Neural progenitor cell (in vitro differentiated cells): ENCODE results near the gene FRMPD4. TPM values are rescaled to one million over a fixed set of nuclear protein-coding genes. Genes with fewer than 3 reads are reported as not detected.

Source experiments
- DNase-seq: peaks from one replicate; pipeline ENCODE4 v3.0.0-alpha.2; 2016; ENCODE audit warnings: low spot score
- H2AFZ ChIP-seq: fragments of 200-600 bp; sonication (generic); replicated peaks from 2 replicates; pipeline ENCODE4 v1.6.1; 2016; ENCODE audit warnings: antibody characterized with exemption
- H3F3A ChIP-seq: fragments of 200-600 bp; sonication (generic); 2 replicates; pipeline ENCODE4 v1.6.1; 2016; ENCODE audit warnings: antibody characterized with exemption, low read depth
- H3K27ac ChIP-seq: fragments of 200-600 bp; sonication (generic); 2 replicates; pipeline ENCODE4 v1.5.1; 2016; ENCODE audit warnings: mild to moderate bottlenecking
- H3K27me3 ChIP-seq: fragments of 200-600 bp; sonication (generic); 2 replicates; pipeline ENCODE4 v1.6.1; 2016; ENCODE audit warnings: mild to moderate bottlenecking, moderate library complexity
- H3K36me3 ChIP-seq: fragments of 200-600 bp; sonication (generic); 2 replicates; pipeline ENCODE4 v1.5.1; 2016
- H3K4me1 ChIP-seq: fragments of 200-600 bp; sonication (generic); 2 replicates; pipeline ENCODE4 v1.6.1; 2016; ENCODE audit warnings: mixed run types
- H3K4me2 ChIP-seq: fragments of 200-600 bp; sonication (generic); 2 replicates; pipeline ENCODE4 v1.6.1; 2016
- H3K4me3 ChIP-seq: fragments of 200-600 bp; sonication (generic); 2 replicates; pipeline ENCODE4 v1.5.1; 2016
- H3K79me2 ChIP-seq: fragments of 200-600 bp; sonication (generic); 2 replicates; pipeline ENCODE4 v1.6.1; 2016; ENCODE audit warnings: low read depth
- H3K9ac ChIP-seq: fragments of 200-600 bp; sonication (generic); 2 replicates; pipeline ENCODE4 v1.6.1; 2016
- H3K9me3 ChIP-seq: fragments of 200-600 bp; sonication (generic); 2 replicates; pipeline ENCODE4 v1.5.1; 2016; ENCODE audit warnings: low read depth
- H4K20me1 ChIP-seq: fragments of 200-600 bp; sonication (generic); 2 replicates; pipeline ENCODE4 v1.6.1; 2016; ENCODE audit warnings: low read depth
- H3K27ac Mint-ChIP-seq: 3 replicates; pipeline ENCODE4 v1.8.0; 2021; ENCODE audit warnings: mixed read lengths
- H3K27me3 Mint-ChIP-seq: 2 replicates; pipeline ENCODE4 v1.8.0; 2022; ENCODE audit warnings: low read depth, mild to moderate bottlenecking, inconsistent platforms, moderate library complexity, mixed read lengths; ENCODE audit not compliant: insufficient read depth
- H3K36me3 Mint-ChIP-seq: 3 replicates; pipeline ENCODE4 v1.8.0; 2021; ENCODE audit warnings: mixed read lengths
- H3K4me1 Mint-ChIP-seq: 3 replicates; pipeline ENCODE4 v1.8.0; 2021; ENCODE audit warnings: mixed read lengths
- H3K4me3 Mint-ChIP-seq: 3 replicates; pipeline ENCODE4 v1.8.0; 2021; ENCODE audit warnings: mild to moderate bottlenecking, moderate library complexity, mixed read lengths
- H3K9me3 Mint-ChIP-seq: 3 replicates; pipeline ENCODE4 v1.8.0; 2020; ENCODE audit warnings: mixed read lengths
- EZH2 ChIP-seq: fragments of 200-600 bp; sonication (generic); IDR thresholded peaks from 2 replicates; pipeline ENCODE4 v1.6.1; 2017; ENCODE audit warnings: antibody characterized with exemption, mild to moderate bottlenecking, moderate library complexity
- EZH2phosphoT487 ChIP-seq: fragments of 200-600 bp; sonication (generic); IDR thresholded peaks from 2 replicates; pipeline ENCODE4 v1.6.1; 2017; ENCODE audit warnings: antibody characterized with exemption
- total RNA-seq: library from RNA; depleted of rRNA; stranded (reverse); fragments of >200 nt; gene quantifications from 2 replicates; pipeline ENCODE4 v1.2.3, GENCODE V29; 2015; ENCODE audit warnings: low replicate concordance
- TF ChIP-seq, protein P1 (sequence below): fragments of 200-600 bp; sonication (generic); IDR thresholded peaks from 2 replicates; pipeline ENCODE4 v1.5.1; 2017; ENCODE audit warnings: antibody characterized with exemption, mild to moderate bottlenecking

FRMPD4 gene
- total RNA-seq, 1 donor from 2014 or later: not detected

DNA sequence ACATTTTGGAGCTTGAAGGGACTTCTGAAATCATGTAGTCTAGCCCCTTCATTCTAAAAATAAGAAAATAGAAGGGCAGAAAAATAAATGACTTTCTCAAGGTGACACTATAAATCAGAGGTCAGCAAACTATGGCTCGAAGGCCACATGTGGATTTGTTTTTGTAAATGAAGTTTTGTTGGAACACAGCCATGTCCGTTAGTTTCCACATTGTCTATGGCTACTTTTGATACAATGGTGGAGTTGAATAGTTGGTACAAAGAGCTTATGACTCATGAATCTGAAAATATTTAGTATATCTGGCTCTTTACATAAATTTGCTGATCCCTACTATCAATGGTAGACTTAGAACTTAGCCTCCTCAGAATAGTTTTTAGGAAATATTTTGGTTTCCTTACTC lies 350.5 kb downstream of the FRMPD4 start:
- Histone ChIP-seq H3K9me3 (no peaks in the 10 kb centered on the region), H3K79me2 (no peaks in the 10 kb centered on the region), H3K9ac (no peak overlapping the region), H3K4me2 (no peak overlapping the region), H2AFZ (no peak overlapping the region), H3K36me3 (no peaks in the 10 kb centered on the region), H3K27me3 (no peaks in the 10 kb centered on the region), H4K20me1 (no peaks in the 10 kb centered on the region), H3F3A (no peaks in the 10 kb centered on the region), H3K4me3 (no peak overlapping the region), H3K27ac (no peak overlapping the region), H3K4me1 (no peaks in the 10 kb centered on the region)
- Mint-ChIP-seq H3K27ac (no peak overlapping the region), H3K4me1 (no peaks in the 10 kb centered on the region), H3K9me3 (no peaks in the 10 kb centered on the region), H3K4me3 (no peak overlapping the region), H3K27me3 (no peaks in the 10 kb centered on the region), H3K36me3 (no peaks in the 10 kb centered on the region)
- no peak for DNase-seq
- TF ChIP-seq EZH2 (no peak), EZH2phosphoT487 (no peak)
- TF ChIP-seq, protein P1, sequence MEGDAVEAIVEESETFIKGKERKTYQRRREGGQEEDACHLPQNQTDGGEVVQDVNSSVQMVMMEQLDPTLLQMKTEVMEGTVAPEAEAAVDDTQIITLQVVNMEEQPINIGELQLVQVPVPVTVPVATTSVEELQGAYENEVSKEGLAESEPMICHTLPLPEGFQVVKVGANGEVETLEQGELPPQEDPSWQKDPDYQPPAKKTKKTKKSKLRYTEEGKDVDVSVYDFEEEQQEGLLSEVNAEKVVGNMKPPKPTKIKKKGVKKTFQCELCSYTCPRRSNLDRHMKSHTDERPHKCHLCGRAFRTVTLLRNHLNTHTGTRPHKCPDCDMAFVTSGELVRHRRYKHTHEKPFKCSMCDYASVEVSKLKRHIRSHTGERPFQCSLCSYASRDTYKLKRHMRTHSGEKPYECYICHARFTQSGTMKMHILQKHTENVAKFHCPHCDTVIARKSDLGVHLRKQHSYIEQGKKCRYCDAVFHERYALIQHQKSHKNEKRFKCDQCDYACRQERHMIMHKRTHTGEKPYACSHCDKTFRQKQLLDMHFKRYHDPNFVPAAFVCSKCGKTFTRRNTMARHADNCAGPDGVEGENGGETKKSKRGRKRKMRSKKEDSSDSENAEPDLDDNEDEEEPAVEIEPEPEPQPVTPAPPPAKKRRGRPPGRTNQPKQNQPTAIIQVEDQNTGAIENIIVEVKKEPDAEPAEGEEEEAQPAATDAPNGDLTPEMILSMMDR: no peak

DNA sequence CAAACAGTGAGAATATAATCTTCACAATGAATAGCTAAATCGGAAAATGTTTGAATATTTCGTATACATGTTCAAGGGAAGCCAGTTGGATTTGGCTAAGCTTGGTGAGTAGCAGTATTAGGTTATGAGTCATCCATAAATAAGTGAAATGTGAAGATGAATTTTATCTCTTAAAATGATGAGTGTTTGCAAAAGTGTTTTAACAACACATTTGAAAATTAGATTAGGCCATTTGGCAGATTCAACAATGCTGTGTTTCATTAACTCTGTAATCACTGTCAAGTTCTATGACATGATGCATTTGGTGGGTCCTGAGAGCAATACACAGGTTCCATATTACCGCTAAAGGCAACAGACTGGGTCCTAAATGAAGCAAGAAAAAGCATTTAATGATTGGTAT lies 351.1 kb downstream of the FRMPD4 start:
- H2AFZ ChIP-seq: no peak overlapping the region
- H3K4me2 ChIP-seq: no peak overlapping the region
- no peak for DNase-seq
- H3K4me3 ChIP-seq: no peak overlapping the region
- no peaks in the 10 kb centered on the region for H3K36me3 ChIP-seq
- H3K36me3 Mint-ChIP-seq: no peaks in the 10 kb centered on the region
- no peaks in the 10 kb centered on the region for H3K27me3 ChIP-seq
- H3K27me3 Mint-ChIP-seq: no peaks in the 10 kb centered on the region
- H3K9me3 ChIP-seq: no peaks in the 10 kb centered on the region
- H3F3A ChIP-seq: no peaks in the 10 kb centered on the region
- no peaks in the 10 kb centered on the region for H3K4me1 Mint-ChIP-seq
- TF ChIP-seq, protein P1: no peak
- TF ChIP-seq EZH2: no peak
- TF ChIP-seq EZH2phosphoT487: no peak
- no peak overlapping the region for H3K4me3 Mint-ChIP-seq
- no peaks in the 10 kb centered on the region for H3K79me2 ChIP-seq
- H3K27ac Mint-ChIP-seq: no peak overlapping the region
- H3K9me3 Mint-ChIP-seq: no peaks in the 10 kb centered on the region
- no peaks in the 10 kb centered on the region for H3K4me1 ChIP-seq
- H3K27ac ChIP-seq: no peak overlapping the region
- H3K9ac ChIP-seq: no peak overlapping the region
- H4K20me1 ChIP-seq: no peaks in the 10 kb centered on the region

- Mint-ChIP-seq H3K9me3 (no peaks in the 10 kb centered on the region), H3K4me1 (no peaks in the 10 kb centered on the region), H3K27me3 (no peaks in the 10 kb centered on the region), H3K36me3 (no peaks in the 10 kb centered on the region), H3K27ac (no peak overlapping the region), H3K4me3 (no peak overlapping the region)
- Histone ChIP-seq H3K4me2 (no peak overlapping the region), H3K4me1 (no peaks in the 10 kb centered on the region), H3K27me3 (no peaks in the 10 kb centered on the region), H3K27ac (no peak overlapping the region), H3K9me3 (no peaks in the 10 kb centered on the region), H3F3A (no peaks in the 10 kb centered on the region), H3K4me3 (no peak overlapping the region), H2AFZ (no peak overlapping the region), H4K20me1 (no peaks in the 10 kb centered on the region), H3K9ac (no peak overlapping the region), H3K79me2 (no peaks in the 10 kb centered on the region), H3K36me3 (no peaks in the 10 kb centered on the region)
- no peak for TF ChIP-seq EZH2
- TF ChIP-seq EZH2phosphoT487: no peak
- TF ChIP-seq, protein P1: no peak
- DNase-seq: no peak
These were observed 356.3 kb downstream of the FRMPD4 start for GRCh38 chrX:12494400-12495138.
